GM13977 (cell line): Measurements from ENCODE around the gene DAPK1.

Experiments used
- DNase-seq: peaks from one replicate; pipeline ENCODE4 v3.0.0; 2012; ENCODE audit warnings: low spot score
- CTCF ChIP-seq: IDR thresholded peaks from 2 replicates; pipeline ENCODE4 v1.5.1; 2012; ENCODE audit warnings: mild to moderate bottlenecking, control low read depth; ENCODE audit not compliant: insufficient read depth; ENCODE audit errors: extremely low read depth, missing control alignments
- in situ Hi-C: fragments of 300-500 bp; cut with MboI; formaldehyde crosslinking; loops from one replicate; pipeline ENCODE4 v1.12.0; 2022; ENCODE audit warnings: low sequenced_read_pairs, low pct_unique_long_range_greater_than_20kb, mixed read lengths, inconsistent platforms; ENCODE audit not compliant: unreplicated experiment

The DAPK1 gene

GRCh38 chr9:87713988-87714330 is 216.3 kb downstream of the DAPK1 start:
- TF ChIP-seq CTCF: no peak

GRCh38 chr9:87714819-87715218 is 217.2 kb downstream of the DAPK1 start:
- TF ChIP-seq CTCF: no peak
- in situ Hi-C loops: no loop called here
- DNase-seq: no peak

More at GRCh38 chr9:87713988-87714330, 216.3 kb downstream of the DAPK1 start:
- in situ Hi-C loops: no loop called here
- DNase-seq: no peak

GRCh38 chr9:87716141-87716540 is 218.5 kb downstream of the DAPK1 start:
- in situ Hi-C loops: no loop called here
- DNase-seq: no peak
- TF ChIP-seq CTCF: no peak

- no peak for TF ChIP-seq CTCF
- in situ Hi-C loops: no loop called here
- no peak for DNase-seq
These were observed 219.8 kb downstream of the DAPK1 start for GRCh38 chr9:87717456-87717855.

- in situ Hi-C loops: no loop called here
These were observed 220.6 kb downstream of the DAPK1 start for GRCh38 chr9:87718231-87718630.

GRCh38 chr9:87718852-87719612 is 221.4 kb downstream of the DAPK1 start:
- no peak for DNase-seq
- TF ChIP-seq CTCF: no peak
- in situ Hi-C loops: no loop called here

More at GRCh38 chr9:87718231-87718630, 220.6 kb downstream of the DAPK1 start:
- no peak for DNase-seq
- no peak for TF ChIP-seq CTCF
